Measurements from ENCODE around the gene KIF13A.
"Not testable (repeated sequence)": the region's sequence is repeated elsewhere in the genome, so short reads cannot be mapped to it uniquely, and the experiment has no call there.

DNA sequence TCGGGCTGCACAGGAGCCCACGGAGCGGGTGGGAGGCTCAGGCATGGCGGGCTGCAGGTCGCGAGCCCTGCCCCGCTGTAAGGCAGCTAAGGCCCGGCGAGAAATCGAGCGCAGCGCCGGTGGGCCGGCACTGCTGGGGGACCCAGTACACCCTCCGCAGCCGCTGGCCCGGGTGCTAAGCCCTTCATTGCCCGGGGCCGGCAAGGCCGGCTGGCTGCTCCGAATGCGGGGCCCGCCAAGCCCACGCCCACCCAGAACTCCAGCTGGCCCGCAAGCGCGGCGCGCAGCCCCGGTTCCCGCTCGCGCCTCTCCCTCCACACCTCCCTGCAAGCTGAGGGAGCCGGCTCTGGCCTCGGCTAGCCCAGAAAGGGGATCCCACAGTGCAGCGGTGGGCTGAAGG is 11.2 kb downstream of the KIF13A start:
- TF ChIP-seq, protein P1, sequence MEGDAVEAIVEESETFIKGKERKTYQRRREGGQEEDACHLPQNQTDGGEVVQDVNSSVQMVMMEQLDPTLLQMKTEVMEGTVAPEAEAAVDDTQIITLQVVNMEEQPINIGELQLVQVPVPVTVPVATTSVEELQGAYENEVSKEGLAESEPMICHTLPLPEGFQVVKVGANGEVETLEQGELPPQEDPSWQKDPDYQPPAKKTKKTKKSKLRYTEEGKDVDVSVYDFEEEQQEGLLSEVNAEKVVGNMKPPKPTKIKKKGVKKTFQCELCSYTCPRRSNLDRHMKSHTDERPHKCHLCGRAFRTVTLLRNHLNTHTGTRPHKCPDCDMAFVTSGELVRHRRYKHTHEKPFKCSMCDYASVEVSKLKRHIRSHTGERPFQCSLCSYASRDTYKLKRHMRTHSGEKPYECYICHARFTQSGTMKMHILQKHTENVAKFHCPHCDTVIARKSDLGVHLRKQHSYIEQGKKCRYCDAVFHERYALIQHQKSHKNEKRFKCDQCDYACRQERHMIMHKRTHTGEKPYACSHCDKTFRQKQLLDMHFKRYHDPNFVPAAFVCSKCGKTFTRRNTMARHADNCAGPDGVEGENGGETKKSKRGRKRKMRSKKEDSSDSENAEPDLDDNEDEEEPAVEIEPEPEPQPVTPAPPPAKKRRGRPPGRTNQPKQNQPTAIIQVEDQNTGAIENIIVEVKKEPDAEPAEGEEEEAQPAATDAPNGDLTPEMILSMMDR (conservative IDR thresholded peaks at IDR 0.05; ENCODE audit: low read depth, low read length) = not testable (repeated sequence)
- not testable (repeated sequence) for TF ChIP-seq EZH2 (IDR thresholded peaks at IDR 0.05; ENCODE audit: borderline replicate concordance, low read depth, low read length, poor library complexity, severe bottlenecking)

All from A673 (cell line).